Measurements from ENCODE around the gene ANAPC15.
A peak's percentile ranks its signal among the peaks of the same experiment; 100 is the strongest.

Gene ANAPC15

GRCh38 chr11:72085621-72086351 lies 26.7 kb downstream of the ANAPC15 start:
- DNase-seq (ENCODE audit: low read depth in 2 of 2): no peak

DNA sequence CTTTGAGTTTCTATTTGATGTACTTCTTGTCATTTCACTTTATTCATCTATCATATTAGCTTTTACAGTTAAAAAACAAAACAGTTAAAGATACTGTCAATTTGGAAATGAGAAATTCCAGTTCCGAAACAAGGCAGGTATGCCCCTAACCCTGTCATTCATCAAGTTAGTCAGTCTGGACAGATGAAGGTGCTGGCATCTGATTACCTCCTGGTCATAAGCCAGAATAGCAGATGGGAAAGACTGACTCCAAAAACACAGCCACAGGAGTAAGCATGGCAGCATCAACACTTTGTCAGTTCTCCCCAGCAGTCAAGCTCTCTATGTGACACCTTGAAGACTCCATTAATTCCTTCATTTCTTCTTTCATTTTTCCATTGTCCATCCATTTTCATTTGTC lies 27.5 kb downstream of the ANAPC15 start:
- no peak for DNase-seq (ENCODE audit: low read depth in 2 of 2)

DNA sequence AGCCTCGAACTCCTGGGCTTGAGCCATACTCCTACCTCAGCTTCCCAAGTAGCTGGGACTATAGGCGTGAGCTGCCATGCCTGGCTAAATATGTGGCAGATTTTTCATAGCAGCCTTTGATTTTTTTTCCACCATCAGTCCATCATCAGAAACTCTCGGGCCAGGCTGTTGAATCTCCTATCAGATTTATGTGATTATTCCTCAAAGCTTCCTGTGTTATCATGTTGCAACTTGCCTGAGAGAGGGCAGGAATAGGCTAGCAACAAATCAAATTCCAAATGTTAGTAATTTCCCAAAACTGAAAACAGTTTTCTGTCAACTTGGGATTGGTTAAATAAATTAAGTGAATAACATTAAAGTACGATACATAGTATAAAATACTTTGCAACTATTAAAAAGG lies 28.4 kb downstream of the ANAPC15 start:
- DNase-seq (ENCODE audit: low read depth in 2 of 2): no peak

- no peak for DNase-seq (ENCODE audit: low read depth in 2 of 2)
These were observed 29.1 kb downstream of the ANAPC15 start for GRCh38 chr11:72083414-72083813.

DNA sequence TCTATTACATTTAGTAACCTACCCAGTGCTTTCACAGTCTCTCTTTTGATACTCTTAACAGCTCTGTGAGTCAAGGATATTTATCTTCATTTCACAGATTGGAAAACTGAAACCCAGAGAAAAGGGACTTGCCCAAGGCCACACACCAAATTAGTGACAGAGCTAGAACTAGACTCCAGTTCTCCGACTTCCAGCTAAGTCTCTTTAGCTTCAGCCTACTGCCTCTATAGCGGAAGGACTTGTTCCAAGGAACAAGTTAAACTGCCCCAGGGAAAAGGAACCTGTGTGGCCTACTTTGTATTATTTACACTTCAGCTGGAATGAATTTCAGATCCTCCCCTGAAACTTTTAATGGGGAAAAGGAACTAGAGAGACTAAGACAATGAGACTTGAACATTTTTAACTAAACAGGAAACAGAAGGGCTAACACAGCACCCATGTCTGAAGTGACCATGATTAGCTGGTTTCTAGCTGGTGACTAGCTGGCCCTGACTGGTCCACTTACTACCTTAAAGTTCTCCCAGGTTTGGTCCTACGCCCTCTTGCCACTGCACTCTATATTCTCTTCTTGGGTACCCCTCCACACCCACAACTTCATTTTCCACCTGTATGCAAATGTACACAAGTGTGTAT lies 30.6 kb downstream of the ANAPC15 start:
- no peak for DNase-seq (ENCODE audit: low read depth in 2 of 2)

- no peak for DNase-seq (ENCODE audit: low read depth in 2 of 2)
These were observed 31.3 kb downstream of the ANAPC15 start for GRCh38 chr11:72081184-72081644.

- peak; percentile 98 to 99 for DNase-seq (ENCODE audit: low read depth in 2 of 2)
These were observed 31.9 kb downstream of the ANAPC15 start, which contains the start of the genes LRRC51 and NUMA1 for GRCh38 chr11:72080326-72081183. Gene LRRC51, plus strand, starts transcription at chr11:72080850. Its CDS starts 8,234 bp downstream, at chr11:72089084. Gene NUMA1, minus strand, starts transcription at chr11:72080542. Its CDS starts 44,599 bp downstream, at chr11:72035943.

- DNase-seq (ENCODE audit: low read depth in 2 of 2): no peak
These were observed 32.6 kb downstream of the ANAPC15 start for GRCh38 chr11:72079819-72080325.

DNA sequence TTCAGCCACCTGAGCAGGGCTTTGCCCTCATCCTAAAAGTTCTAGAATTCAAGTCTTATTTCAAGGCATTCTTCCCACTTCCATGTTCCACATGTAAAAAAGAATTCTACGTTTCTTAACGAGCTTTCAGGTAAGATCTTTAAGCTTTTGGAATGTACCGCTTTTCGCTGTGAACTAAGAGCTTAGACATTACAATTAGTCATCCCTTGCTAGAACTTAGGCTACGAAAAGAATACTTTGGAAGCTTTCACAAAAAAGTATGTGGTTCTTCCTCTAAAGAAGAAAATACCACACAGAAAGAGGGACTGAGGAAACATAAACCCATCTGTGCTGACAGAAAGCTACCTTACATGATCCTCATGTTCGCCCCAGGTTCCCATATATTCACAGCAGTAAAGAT lies 34.0 kb downstream of the ANAPC15 start:
- no peak for DNase-seq (ENCODE audit: low read depth in 2 of 2)

DNA sequence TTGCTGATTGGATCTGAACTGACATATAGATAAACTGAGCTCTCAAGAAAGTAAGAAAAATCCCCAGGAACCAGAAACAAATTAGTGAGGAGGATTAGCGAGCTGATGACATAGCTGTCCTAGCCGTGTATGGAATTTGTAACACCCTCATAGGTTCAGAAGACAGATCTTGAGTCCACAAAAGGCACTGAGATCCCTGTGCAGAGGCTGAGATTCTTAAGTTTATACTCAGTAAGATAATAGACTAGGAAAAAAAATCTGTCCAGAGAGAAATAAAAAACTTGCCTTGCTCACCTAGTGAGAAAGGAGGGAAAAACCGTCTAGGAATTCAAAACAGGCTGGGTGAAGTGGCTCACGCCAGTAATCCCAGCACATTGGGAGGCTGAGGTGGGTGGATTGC lies 36.7 kb downstream of the ANAPC15 start:
- DNase-seq (ENCODE audit: low read depth in 2 of 2): no peak

- DNase-seq (ENCODE audit: low read depth in 2 of 2): no peak
These were observed 37.4 kb downstream of the ANAPC15 start for GRCh38 chr11:72075109-72075508.

GRCh38 chr11:72072348-72072747 lies 40.1 kb downstream of the ANAPC15 start:
- no peak for DNase-seq (ENCODE audit: low read depth in 2 of 2)

- no peak for DNase-seq (ENCODE audit: low read depth in 2 of 2)
These were observed 42.0 kb downstream of the ANAPC15 start for GRCh38 chr11:72070491-72070890.

- no peak for DNase-seq (ENCODE audit: low read depth in 2 of 2)
These were observed 42.7 kb downstream of the ANAPC15 start for GRCh38 chr11:72069787-72070251.

GRCh38 chr11:72069200-72069599 lies 43.3 kb downstream of the ANAPC15 start:
- DNase-seq (ENCODE audit: low read depth in 2 of 2): no peak

GRCh38 chr11:72067676-72068075 lies 44.8 kb downstream of the ANAPC15 start:
- DNase-seq (ENCODE audit: low read depth in 2 of 2): no peak

- DNase-seq (ENCODE audit: low read depth in 2 of 2): no peak
These were observed 45.2 kb downstream of the ANAPC15 start for GRCh38 chr11:72067266-72067665.

DNA sequence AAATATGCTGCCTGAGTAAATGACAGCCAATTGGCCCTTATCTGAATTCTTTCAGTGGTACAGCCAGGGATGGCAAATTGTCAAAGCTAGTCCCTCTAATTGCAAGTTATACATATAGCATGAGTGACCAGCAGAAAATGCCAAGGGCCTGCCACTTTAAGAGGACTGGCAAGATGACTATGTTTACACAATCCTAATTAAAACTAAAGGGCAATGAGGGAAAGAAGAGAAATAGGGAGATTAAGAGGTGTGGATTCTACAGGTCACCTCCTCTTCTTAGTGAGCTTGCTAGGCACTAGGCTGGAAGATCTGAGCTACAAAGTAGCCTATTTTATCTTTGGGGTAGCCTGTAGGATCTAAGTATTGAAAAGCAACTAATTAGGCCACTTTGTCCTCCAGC lies 45.6 kb downstream of the ANAPC15 start:
- no peak for DNase-seq (ENCODE audit: low read depth in 2 of 2)

DNA sequence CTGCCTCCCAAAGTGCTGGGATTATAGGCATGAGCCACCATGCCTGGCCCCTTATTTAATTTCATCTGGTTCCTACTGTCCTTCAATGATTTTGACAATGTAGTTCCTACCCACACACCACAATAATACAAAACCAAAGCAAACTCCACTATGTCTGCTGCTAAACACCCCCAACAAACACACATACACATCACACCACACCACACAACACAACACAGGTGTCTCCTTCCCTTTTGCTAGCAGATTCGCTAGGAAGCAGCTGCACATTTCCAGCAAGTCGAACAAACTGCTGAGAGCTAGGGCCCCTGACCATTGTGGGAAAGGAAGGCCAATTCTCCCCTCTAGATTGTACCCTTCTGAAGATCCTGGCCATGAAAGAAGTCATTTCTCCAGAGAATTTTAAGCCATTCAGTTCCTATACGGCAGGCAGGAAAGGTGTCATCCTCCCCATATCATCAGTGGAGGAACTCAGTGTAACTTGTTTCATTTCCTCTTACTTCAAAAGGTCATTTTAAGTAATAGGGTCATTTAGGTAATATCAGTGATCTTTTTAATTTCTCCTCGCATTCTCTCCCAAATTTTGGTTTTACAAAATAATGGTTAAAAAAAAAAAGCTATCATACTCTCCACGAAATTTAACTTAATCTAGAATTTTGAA lies 50.6 kb downstream of the ANAPC15 start:
- DNase-seq (ENCODE audit: low read depth in 2 of 2): no peak

All from stimulated activated CD8-positive, alpha-beta memory T cell treated with anti-CD3 and anti-CD28 coated beads, Interleukin-7, amount 100 ng/mL, for 4 hours (primary cell).